ENCODE data around the gene GALR3. TPM values are rescaled to one million over a fixed set of nuclear protein-coding genes. Genes with fewer than 3 reads are reported as not detected.

The GALR3 gene
- not detected for total RNA-seq
- not detected for polyA plus RNA-seq (ENCODE audit: insufficient read length in 6 of 6)
- long read RNA-seq, donor 1, result 0 reads
- long read RNA-seq, donor 2, result 0 reads
- long read RNA-seq, donor 3, result 0 reads
- long read RNA-seq, donor 4, result 0 reads
- long read RNA-seq, donor 5, result 0 reads
- long read RNA-seq, donor 6, result 0 reads
- long read RNA-seq, donor 7, result 0 reads
- long read RNA-seq, donor 8, result 0 reads
- long read RNA-seq, donor 9, result 0 reads
- long read RNA-seq, donor 10, result 0 reads
- long read RNA-seq, donor 11, result 0 reads
- long read RNA-seq, donor 12, result 0 reads

DNA sequence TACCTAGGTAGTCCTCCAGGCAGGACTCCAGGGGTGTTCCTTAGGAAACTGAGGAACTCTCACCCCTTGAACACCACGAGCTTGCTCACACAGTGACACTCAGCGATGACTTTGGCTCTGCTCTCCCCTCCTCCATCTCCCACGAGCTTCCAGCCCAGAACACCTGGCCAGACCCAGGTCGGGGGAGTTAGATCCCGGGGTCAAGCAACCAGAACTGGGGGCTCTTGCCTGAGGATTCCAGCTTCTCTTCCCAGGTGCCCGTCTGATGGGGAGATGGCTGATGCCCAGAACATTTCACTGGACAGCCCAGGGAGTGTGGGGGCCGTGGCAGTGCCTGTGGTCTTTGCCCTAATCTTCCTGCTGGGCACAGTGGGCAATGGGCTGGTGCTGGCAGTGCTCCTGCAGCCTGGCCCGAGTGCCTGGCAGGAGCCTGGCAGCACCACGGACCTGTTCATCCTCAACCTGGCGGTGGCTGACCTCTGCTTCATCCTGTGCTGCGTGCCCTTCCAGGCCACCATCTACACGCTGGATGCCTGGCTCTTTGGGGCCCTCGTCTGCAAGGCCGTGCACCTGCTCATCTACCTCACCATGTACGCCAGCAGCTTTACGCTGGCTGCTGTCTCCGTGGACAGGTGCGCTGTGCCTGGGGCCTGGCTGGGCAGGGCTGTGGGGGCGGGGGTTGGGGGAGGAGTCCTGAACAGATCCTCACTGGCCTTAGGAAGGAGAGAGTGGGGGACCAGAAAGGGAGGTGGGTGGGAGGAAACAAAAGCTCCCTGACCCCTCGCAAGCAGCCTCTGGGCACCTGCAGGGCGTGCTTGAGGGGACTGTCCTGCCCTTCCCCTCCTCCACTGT, at the start of gene GALR3:
Gene GALR3, plus strand, starts transcription at position 249 of the 852 bp plus-strand sequence. Its CDS starts 25 bp downstream, at position 274.
- no peak for TF ChIP-seq CTCF (IDR thresholded peaks at IDR 0.05)
- H3K4me3 ChIP-seq, result no peak within 1 kb of the TSS
- intact Hi-C loops (cut with DNase I), result loop anchor here in 1 of 2 donors (10.0 kb wide), 1 partner anchor 141 kb away; no protein-coding TSS in a partner anchor

GRCh38 chr22:37774728-37775127, 48.5 kb upstream of the GALR3 start:
- intact Hi-C loops (cut with DNase I), result no loop called here
- DNase-seq, result no peak
- ATAC-seq, result no peak

More for the DNA sequence above, at the start of gene GALR3:
- no peak for ATAC-seq
- peaks cover 6 to 74% of the 10 kb centered on the region in 2 donors for H3K27me3 ChIP-seq
- DNase-seq, result peak in 1 of 4 donors; percentile 49
- peaks cover 8 to 25% of the 10 kb centered on the region in 2 donors for H3K4me1 ChIP-seq
- peaks cover 0 to 2% of the 10 kb centered on the region in 2 donors for H3K36me3 ChIP-seq
- no peaks in the 10 kb centered on the region for H3K9me3 ChIP-seq
- H3K27ac ChIP-seq, result no peak within 1 kb of the TSS

GRCh38 chr22:37775785-37776638, 47.2 kb upstream of the GALR3 start:
- H3K27me3 ChIP-seq, result no peaks in the 10 kb centered on the region
- intact Hi-C loops (cut with DNase I), result no loop called here
- ATAC-seq, result no peak
- H3K9me3 ChIP-seq, result no peaks in the 10 kb centered on the region
- TF ChIP-seq CTCF (IDR thresholded peaks at IDR 0.05), result no peak
- no peak overlapping the region for H3K27ac ChIP-seq
- H3K4me1 ChIP-seq, result peaks cover 0 to 5% of the 10 kb centered on the region in 2 donors
- H3K4me3 ChIP-seq, result no peak overlapping the region
- H3K36me3 ChIP-seq, result peaks cover 0 to 38% of the 10 kb centered on the region in 2 donors
- no peak for DNase-seq

More at GRCh38 chr22:37774728-37775127, 48.5 kb upstream of the GALR3 start:
- Histone ChIP-seq H3K36me3 (peaks cover 0 to 51% of the 10 kb centered on the region in 2 donors), H3K27ac (no peak overlapping the region), H3K4me1 (peaks cover 0 to 5% of the 10 kb centered on the region in 2 donors), H3K4me3 (no peak overlapping the region), H3K27me3 (no peaks in the 10 kb centered on the region), H3K9me3 (no peaks in the 10 kb centered on the region)
- no peak for TF ChIP-seq CTCF (IDR thresholded peaks at IDR 0.05)

GRCh38 chr22:37776639-37777005, 46.6 kb upstream of the GALR3 start:
- DNase-seq (no peak), ATAC-seq (no peak)
- H3K27me3 ChIP-seq, result no peaks in the 10 kb centered on the region
- no peak overlapping the region for H3K4me3 ChIP-seq
- H3K27ac ChIP-seq, result no peak overlapping the region
- peaks cover 0 to 32% of the 10 kb centered on the region in 2 donors for H3K36me3 ChIP-seq
- no peaks in the 10 kb centered on the region for H3K9me3 ChIP-seq
- TF ChIP-seq CTCF (IDR thresholded peaks at IDR 0.05), result no peak
- H3K4me1 ChIP-seq, result peaks cover 0 to 5% of the 10 kb centered on the region in 2 donors
- intact Hi-C loops (cut with DNase I), result no loop called here
